ENCODE results near the gene EFHD1. TPM values are rescaled to one million over a fixed set of nuclear protein-coding genes. Genes with fewer than 3 reads are reported as not detected.
A peak's percentile ranks its signal among the peaks of the same experiment; 100 is the strongest.

The EFHD1 gene
- total RNA-seq, 2 donors from 2014 or later = 0.71 to 1.1 TPM

DNA sequence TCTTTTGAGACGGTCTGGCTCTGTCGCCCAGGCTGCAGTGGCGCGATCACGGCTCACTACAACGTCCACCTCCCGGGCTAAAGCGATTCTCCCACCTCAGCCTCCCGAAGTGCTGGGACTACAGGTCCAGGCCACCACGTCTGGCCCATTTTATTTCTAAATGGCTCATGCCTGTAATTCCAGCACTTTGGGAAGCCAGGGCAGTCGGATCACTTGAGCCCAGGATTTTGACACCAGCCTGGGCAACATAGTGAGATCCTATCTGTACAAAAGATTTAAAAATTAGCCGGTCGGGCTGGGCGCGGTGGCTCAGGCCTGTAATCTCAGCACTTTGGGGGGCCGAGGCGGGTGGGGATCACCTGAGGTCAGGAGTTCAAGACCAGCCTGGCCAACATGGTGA, 26.4 kb upstream of the EFHD1 start:
- Mint-ChIP-seq H3K4me1 (no peaks in the 10 kb centered on the region), H3K4me3 (no peak overlapping the region)
- ATAC-seq (replicated peaks) = no peak

DNA sequence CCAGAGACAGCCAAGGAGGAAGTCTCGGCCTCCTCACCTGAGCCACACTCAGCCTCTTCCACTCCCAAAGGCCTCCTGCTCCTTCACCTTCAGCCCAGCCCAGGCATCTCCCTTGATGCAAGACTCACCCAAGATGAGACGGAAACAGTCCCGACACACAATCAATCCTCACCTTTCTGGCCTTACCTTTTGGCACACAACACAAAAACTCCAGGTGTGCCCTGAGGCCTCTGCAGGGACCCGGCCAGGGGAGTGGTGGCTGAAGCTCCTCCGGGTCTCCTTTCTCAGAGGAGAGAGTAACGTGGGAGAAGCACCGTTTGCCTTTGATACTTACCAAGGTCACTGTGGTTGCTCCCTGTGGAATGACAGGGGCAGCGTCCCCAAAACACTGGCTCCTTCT, 23.8 kb upstream of the EFHD1 start:
- Mint-ChIP-seq H3K27me3 (no peaks in the 10 kb centered on the region), H3K4me1 (no peaks in the 10 kb centered on the region), H3K36me3 (ENCODE audit: low read depth) (no peaks in the 10 kb centered on the region), H3K27ac (no peak overlapping the region), H3K9me3 (no peaks in the 10 kb centered on the region), H3K4me3 (no peak overlapping the region)
- no peak for ATAC-seq (replicated peaks)

More for the DNA sequence above, 26.4 kb upstream of the EFHD1 start:
- Mint-ChIP-seq H3K27me3 (no peaks in the 10 kb centered on the region), H3K9me3 (no peaks in the 10 kb centered on the region), H3K36me3 (ENCODE audit: low read depth) (no peaks in the 10 kb centered on the region), H3K27ac (no peak overlapping the region)

- Mint-ChIP-seq H3K4me1 (no peaks in the 10 kb centered on the region), H3K4me3 (no peak overlapping the region), H3K9me3 (no peaks in the 10 kb centered on the region), H3K27me3 (no peaks in the 10 kb centered on the region), H3K36me3 (ENCODE audit: low read depth) (no peaks in the 10 kb centered on the region), H3K27ac (no peak overlapping the region)
- ATAC-seq (replicated peaks) = no peak
Measured at GRCh38 chr2:232610081-232610480, 23.3 kb upstream of the EFHD1 start.

- H3K4me3 Mint-ChIP-seq = no peak overlapping the region
- no peaks in the 10 kb centered on the region for H3K4me1 Mint-ChIP-seq
- H3K27me3 Mint-ChIP-seq = no peaks in the 10 kb centered on the region
- H3K36me3 Mint-ChIP-seq (ENCODE audit: low read depth) = no peaks in the 10 kb centered on the region
- ATAC-seq (replicated peaks) = no peak
- H3K9me3 Mint-ChIP-seq = no peaks in the 10 kb centered on the region
- no peak overlapping the region for H3K27ac Mint-ChIP-seq
Measured at GRCh38 chr2:232611061-232611460, 22.3 kb upstream of the EFHD1 start.

- H3K27ac Mint-ChIP-seq = no peak overlapping the region
- H3K36me3 Mint-ChIP-seq (ENCODE audit: low read depth) = no peaks in the 10 kb centered on the region
- peak; percentile 70 for ATAC-seq (replicated peaks)
- H3K4me1 Mint-ChIP-seq = no peaks in the 10 kb centered on the region
- no peaks in the 10 kb centered on the region for H3K9me3 Mint-ChIP-seq
- H3K4me3 Mint-ChIP-seq = no peak overlapping the region
- no peaks in the 10 kb centered on the region for H3K27me3 Mint-ChIP-seq
Measured at GRCh38 chr2:232611559-232612218, 21.7 kb upstream of the EFHD1 start.

DNA sequence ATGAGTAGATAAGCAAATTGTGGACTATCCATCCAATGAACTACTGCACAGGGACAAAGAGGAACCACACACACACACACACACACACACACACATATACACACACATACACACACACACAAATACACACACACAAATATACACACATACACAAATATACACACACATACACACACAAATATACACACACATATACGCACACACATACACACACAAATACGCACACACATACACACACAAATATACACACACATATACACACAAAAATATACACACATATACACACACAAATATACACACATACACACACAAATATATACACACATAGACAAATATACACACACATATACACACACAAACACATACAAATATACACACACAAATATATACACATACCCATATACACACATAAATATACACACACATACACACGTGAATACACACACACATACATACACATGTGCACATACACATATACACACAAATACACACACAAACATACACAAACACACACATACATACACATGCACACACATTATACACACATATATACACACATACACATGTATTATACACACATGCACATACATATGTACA, 19.8 kb upstream of the EFHD1 start:
- no peaks in the 10 kb centered on the region for H3K27me3 Mint-ChIP-seq
- no peak overlapping the region for H3K4me3 Mint-ChIP-seq
- H3K4me1 Mint-ChIP-seq = no peaks in the 10 kb centered on the region
- H3K9me3 Mint-ChIP-seq = no peaks in the 10 kb centered on the region
- no peaks in the 10 kb centered on the region for H3K36me3 Mint-ChIP-seq (ENCODE audit: low read depth)
- ATAC-seq (replicated peaks) = no peak
- H3K27ac Mint-ChIP-seq = no peak overlapping the region

GRCh38 chr2:232615339-232615738, 18.1 kb upstream of the EFHD1 start:
- no peaks in the 10 kb centered on the region for H3K36me3 Mint-ChIP-seq (ENCODE audit: low read depth)

DNA sequence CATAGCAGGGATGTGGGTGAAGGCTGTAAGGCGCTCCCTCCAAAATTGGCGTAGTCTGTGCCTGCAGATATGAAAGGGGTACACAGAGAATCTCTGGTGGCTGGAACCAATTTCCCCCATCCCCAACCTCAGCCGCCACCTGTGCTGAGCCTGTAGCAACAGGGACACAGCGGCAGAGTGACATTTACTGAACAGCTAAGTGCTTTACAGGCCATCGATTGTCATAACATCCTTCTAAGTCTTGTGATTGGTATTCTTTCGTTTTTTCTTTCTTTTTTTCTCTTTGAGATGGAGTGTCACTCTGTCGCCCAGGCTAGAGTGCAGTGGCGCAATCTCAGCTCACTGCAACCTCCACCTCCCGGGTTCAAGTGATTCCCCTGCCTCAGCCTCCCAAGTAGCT, 12.2 kb upstream of the EFHD1 start:
- H3K4me3 Mint-ChIP-seq = no peak overlapping the region

More at GRCh38 chr2:232615339-232615738, 18.1 kb upstream of the EFHD1 start:
- Mint-ChIP-seq H3K4me3 (no peak overlapping the region), H3K27ac (no peak overlapping the region), H3K4me1 (no peaks in the 10 kb centered on the region), H3K9me3 (no peaks in the 10 kb centered on the region), H3K27me3 (no peaks in the 10 kb centered on the region)
- ATAC-seq (replicated peaks) = no peak

DNA sequence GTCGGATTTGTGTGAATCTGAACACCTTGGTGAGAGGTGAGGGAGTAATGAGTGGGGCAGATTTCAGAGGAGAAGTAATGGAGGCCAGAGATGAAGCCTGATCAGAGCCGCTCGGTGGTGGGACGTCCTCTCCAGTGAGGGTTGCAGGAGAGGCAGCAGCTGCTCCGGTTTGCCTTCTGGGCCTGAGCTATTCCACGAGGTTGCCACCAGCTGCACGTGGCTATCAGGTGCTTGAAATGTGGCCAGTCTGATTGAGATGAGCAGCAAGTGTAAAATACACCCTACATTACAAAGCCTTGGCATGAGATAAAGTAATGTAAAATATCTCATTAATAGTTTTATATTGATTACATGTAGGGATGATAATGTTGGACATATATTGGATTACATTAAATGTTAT, 10.8 kb upstream of the EFHD1 start:
- Mint-ChIP-seq H3K27me3 (peaks cover 16% of the 10 kb centered on the region), H3K9me3 (no peaks in the 10 kb centered on the region), H3K27ac (no peak overlapping the region), H3K36me3 (ENCODE audit: low read depth) (no peaks in the 10 kb centered on the region), H3K4me1 (no peaks in the 10 kb centered on the region), H3K4me3 (no peak overlapping the region)
- no peak for ATAC-seq (replicated peaks)

More for the DNA sequence above, 12.2 kb upstream of the EFHD1 start:
- no peaks in the 10 kb centered on the region for H3K4me1 Mint-ChIP-seq
- H3K36me3 Mint-ChIP-seq (ENCODE audit: low read depth) = no peaks in the 10 kb centered on the region
- no peaks in the 10 kb centered on the region for H3K9me3 Mint-ChIP-seq
- no peak overlapping the region for H3K27ac Mint-ChIP-seq
- ATAC-seq (replicated peaks) = no peak
- H3K27me3 Mint-ChIP-seq = peaks cover 16% of the 10 kb centered on the region

DNA sequence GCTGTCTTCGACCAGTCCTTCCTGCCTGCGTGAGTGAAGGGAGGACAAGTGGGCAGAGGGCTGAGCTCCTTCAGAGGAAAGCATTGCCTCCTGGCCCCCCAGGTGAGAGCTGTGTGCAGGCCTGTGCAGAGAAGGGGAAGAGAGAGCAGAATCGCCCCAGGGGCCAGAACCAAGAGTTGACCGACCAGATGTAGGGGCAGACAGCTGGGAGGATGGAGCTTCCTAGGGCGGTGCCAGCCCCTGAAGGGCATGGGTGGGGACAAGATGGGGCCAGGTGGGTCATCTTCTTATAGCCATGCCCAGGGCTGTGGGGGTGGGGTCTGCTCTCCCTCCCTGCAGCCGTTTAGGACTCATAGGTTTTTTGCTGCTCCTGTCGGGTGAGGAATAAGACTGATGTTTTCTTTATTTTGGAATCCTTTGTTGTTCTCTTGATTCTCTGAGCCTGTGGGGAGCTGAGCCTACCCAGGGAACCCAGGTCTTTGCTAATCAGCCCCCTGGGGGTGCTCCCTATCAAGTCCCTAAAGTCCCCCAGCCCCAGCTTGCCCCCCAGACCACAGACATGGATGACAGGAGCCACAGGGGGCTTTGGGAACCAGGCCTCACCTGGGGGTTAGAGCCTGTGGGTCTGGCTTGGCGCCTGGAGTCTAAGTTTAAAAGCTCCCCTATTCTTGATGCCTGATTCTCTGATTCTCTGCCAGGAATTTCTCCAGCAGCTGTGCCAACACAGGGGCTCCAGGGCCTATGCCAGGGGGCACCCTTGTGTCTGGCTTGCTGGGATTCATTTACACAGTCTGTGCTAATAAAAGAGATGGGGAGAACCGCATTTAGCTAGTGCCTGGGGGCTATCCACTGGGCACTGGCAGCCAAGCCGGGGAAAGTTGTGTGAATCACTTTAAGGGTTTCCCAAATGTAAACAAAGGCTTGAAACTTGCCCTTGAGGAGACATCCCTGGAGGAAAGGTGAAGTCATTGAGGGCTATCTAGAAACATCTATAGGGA, 9.3 kb upstream of the EFHD1 start:
- Mint-ChIP-seq H3K27me3 (peaks cover 16% of the 10 kb centered on the region), H3K27ac (no peak overlapping the region), H3K4me3 (no peak overlapping the region), H3K9me3 (no peaks in the 10 kb centered on the region), H3K4me1 (no peaks in the 10 kb centered on the region), H3K36me3 (ENCODE audit: low read depth) (no peaks in the 10 kb centered on the region)
- no peak for ATAC-seq (replicated peaks)

- no peaks in the 10 kb centered on the region for H3K4me1 Mint-ChIP-seq
- no peak overlapping the region for H3K27ac Mint-ChIP-seq
- no peaks in the 10 kb centered on the region for H3K36me3 Mint-ChIP-seq (ENCODE audit: low read depth)
- ATAC-seq (replicated peaks) = no peak
- H3K27me3 Mint-ChIP-seq = peaks cover 16% of the 10 kb centered on the region
- no peak overlapping the region for H3K4me3 Mint-ChIP-seq
- no peaks in the 10 kb centered on the region for H3K9me3 Mint-ChIP-seq
Measured at GRCh38 chr2:232626584-232626983, 6.8 kb upstream of the EFHD1 start.

GRCh38 chr2:232628466-232629128, 4.8 kb upstream of the EFHD1 start:
- H3K27ac Mint-ChIP-seq = no peak overlapping the region
- H3K9me3 Mint-ChIP-seq = no peaks in the 10 kb centered on the region
- H3K4me3 Mint-ChIP-seq = no peak overlapping the region
- H3K4me1 Mint-ChIP-seq = peaks cover 6% of the 10 kb centered on the region
- ATAC-seq (replicated peaks) = no peak
- no peaks in the 10 kb centered on the region for H3K36me3 Mint-ChIP-seq (ENCODE audit: low read depth)
- peaks cover 19% of the 10 kb centered on the region for H3K27me3 Mint-ChIP-seq

GRCh38 chr2:232629129-232629475, 4.3 kb upstream of the EFHD1 start:
- no peak for ATAC-seq (replicated peaks)
- Mint-ChIP-seq H3K9me3 (no peaks in the 10 kb centered on the region), H3K36me3 (ENCODE audit: low read depth) (no peaks in the 10 kb centered on the region), H3K4me3 (no peak overlapping the region), H3K4me1 (peaks cover 6% of the 10 kb centered on the region), H3K27ac (no peak overlapping the region), H3K27me3 (peaks cover 17% of the 10 kb centered on the region)

DNA sequence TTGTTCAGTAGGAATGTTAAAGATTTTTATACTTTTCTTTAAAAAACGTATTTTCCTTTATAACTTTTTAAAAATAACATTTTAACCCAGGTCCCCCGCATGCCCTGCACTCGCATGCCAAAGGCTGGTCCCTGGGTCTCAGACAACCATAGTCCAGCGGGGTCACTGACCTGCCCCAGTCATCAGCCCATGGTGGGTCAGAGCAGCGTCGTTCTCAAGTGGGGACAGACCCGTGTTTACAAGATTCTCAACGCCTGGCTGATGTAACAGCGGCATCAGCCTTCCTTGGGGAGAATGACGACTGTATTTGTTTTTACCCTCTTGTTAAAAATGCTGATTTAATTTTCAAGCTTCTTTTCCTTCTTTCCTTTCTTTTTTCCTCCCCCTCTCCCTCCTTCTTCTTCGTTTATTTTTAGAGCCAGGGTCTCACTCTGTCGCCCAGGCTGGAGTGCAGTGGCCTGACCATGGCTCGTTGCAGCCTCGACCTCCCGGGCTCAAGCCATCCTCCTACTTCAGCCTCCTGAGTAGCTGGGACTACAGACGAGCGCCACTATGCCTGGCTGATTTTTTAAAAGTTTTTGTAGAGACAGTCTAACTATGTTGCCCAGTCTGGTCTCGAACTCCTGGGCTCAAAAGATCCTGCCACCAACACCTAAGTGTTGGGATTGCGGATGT, 1.0 kb upstream of the EFHD1 start:
- H3K4me3 Mint-ChIP-seq = peak overlapping the region; percentile 43
- H3K27me3 Mint-ChIP-seq = peaks cover 25% of the 10 kb centered on the region
- no peak for ATAC-seq (replicated peaks)
- H3K36me3 Mint-ChIP-seq (ENCODE audit: low read depth) = no peaks in the 10 kb centered on the region
- no peaks in the 10 kb centered on the region for H3K9me3 Mint-ChIP-seq
- peaks cover 6% of the 10 kb centered on the region for H3K4me1 Mint-ChIP-seq
- no peak overlapping the region for H3K27ac Mint-ChIP-seq

Data from activated T-helper 17 cell treated with anti-CD3 and anti-CD28 coated beads, Interleukin-2, amount 50 U/mL, for 72 hours (primary cell).